SJSA1 (cell line): ENCODE results near the gene RAB26. TPM values are rescaled to one million over a fixed set of nuclear protein-coding genes. Genes with fewer than 3 reads are reported as not detected.

Experiments
- DNase-seq, 2 experiments: peaks; one replicate each; pipeline ENCODE4 v3.0.0-alpha.2; 2015 to 2020; ENCODE audit warnings: low spot score in 2 of 2, low read depth in 1 of 2
- H3K27ac ChIP-seq: fragments of 250-450 bp; sonication (Bioruptor Pico); 2 replicates; pipeline ENCODE4 v1.5.1; 2020; ENCODE audit warnings: mild to moderate bottlenecking, moderate library complexity
- H3K27me3 ChIP-seq: fragments of 250-450 bp; sonication (Bioruptor Pico); replicated peaks from 2 replicates; pipeline ENCODE4 v1.5.1; 2020; ENCODE audit warnings: mild to moderate bottlenecking, moderate library complexity
- H3K36me3 ChIP-seq: fragments of 250-450 bp; sonication (Bioruptor Pico); 2 replicates; pipeline ENCODE4 v1.5.1; 2020; ENCODE audit warnings: mild to moderate bottlenecking
- H3K4me1 ChIP-seq: fragments of 250-450 bp; sonication (Bioruptor Pico); replicated peaks from 2 replicates; pipeline ENCODE4 v1.6.1; 2021; ENCODE audit warnings: mild to moderate bottlenecking
- H3K4me3 ChIP-seq: fragments of 250-450 bp; sonication (Bioruptor Pico); 2 replicates; pipeline ENCODE4 v1.5.1; 2020; ENCODE audit warnings: mild to moderate bottlenecking
- H3K9me3 ChIP-seq: fragments of 250-450 bp; sonication (Bioruptor Pico); replicated peaks from 2 replicates; pipeline ENCODE4 v1.5.1; 2020; ENCODE audit warnings: mild to moderate bottlenecking
- total RNA-seq: library from RNA; depleted of rRNA; stranded (reverse); fragments of >200 nt; shearing (Covaris generic); gene quantifications from 2 replicates; pipeline ENCODE4 v1.2.3, GENCODE V29; 2014

RAB26 gene
- total RNA-seq, 1 experiment from 2014 or later, result 0.16 TPM

DNA sequence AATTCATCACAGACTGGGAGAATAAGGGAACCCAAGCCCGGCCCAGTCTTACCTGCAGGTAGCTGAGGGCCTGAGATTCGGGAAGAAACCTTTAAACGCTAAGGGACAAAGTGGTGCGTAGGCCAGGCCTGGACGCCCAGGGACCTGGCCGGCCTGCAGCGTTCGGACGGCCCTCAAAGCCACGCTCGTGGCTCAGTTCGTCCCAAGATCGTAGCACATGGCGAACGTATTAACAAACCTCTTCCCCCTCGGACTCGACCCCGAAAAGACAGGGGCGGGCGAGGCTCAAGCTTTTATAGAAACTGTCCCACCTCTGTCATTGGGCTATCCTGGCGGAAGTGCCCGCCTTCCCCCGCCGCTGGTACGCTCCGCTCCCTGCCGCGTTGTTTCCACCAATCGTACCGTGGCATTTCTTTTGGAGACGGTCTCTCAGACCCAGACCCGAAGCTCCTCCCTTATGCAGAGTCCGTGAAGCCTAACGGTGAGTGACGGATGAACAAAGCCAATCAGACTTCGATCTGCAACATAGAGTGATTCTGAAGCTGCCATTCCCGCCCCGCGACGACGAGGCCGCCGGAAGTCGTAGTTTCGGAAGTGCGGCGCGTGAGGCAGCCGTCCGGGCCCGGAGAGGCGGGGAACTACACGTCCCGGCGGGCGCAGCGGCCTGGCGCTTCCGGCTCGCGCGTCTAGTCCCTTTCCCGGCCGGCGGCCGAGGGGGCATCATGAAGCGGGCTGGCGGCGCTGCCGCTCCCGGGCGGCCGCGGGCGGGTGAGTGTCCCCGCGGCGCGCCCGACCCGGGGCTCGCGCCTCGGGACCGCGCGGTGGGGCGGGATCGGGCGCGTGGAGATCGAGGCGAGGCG, 6.9 kb downstream of the RAB26 start, which contains the start of gene TRAF7:
Gene TRAF7, plus strand, starts transcription at position 692 of the 860 bp plus-strand sequence. CDS start 8,139 bp downstream, outside the sequence.
- Histone ChIP-seq H3K9me3 (no peaks in the 10 kb centered on the region), H3K4me1 (peaks cover 35% of the 10 kb centered on the region), H3K36me3 (peaks cover 53% of the 10 kb centered on the region), H3K4me3 (peak within 1 kb of the TSS; percentile 64), H3K27ac (peak within 1 kb of the TSS; percentile 43), H3K27me3 (no peaks in the 10 kb centered on the region)
- peak; percentile 99 to 100 for DNase-seq

DNA sequence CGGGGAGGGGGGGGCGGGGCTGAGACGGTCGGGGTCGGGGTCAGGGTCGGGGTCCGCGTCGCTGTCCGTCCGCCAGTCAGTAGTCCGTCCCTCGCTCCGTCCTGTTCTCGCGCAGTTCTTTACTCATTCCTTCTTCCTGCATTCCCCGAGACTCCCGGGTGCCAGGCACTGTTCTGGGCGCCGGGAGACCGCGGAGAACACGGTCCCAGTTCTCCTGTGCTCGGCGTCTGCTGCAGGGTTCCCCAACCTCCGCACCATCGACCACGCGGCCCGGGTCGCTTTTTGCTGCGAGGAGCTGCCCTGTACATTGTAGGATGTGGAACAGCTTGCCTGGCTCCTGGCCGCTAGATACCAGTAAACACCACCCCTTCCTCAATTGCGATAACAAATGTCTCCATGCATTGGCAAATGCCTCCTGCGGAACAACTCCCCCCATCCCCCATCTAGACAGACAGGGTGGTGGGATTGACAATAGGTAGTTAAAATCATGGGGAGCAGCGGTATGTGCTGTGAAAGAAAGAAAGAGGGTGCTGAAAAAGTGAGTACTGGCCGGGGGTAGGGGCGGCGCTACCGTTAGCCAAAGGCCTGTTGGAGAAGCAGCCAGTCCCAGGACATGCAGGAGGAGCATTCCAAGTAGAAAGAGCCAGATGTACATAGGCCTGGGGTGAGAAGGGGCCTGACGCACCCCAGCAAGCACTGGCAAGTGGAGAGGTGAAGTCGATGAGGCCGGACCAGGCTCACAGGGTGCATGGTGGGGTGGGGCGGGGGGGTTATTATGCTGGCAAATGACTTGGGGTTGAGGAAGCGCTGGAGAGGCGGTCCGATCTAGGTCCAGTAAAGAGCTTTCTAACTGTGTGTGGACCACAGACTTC, 7.8 kb downstream of the RAB26 start:
- H3K4me1 ChIP-seq, result peaks cover 34% of the 10 kb centered on the region
- DNase-seq, result peak in 1 of 2 experiments; percentile 38
- H3K27me3 ChIP-seq, result no peaks in the 10 kb centered on the region
- H3K27ac ChIP-seq, result no peak overlapping the region
- peaks cover 46% of the 10 kb centered on the region for H3K36me3 ChIP-seq
- H3K4me3 ChIP-seq, result peak overlapping the region; percentile 64
- no peaks in the 10 kb centered on the region for H3K9me3 ChIP-seq

DNA sequence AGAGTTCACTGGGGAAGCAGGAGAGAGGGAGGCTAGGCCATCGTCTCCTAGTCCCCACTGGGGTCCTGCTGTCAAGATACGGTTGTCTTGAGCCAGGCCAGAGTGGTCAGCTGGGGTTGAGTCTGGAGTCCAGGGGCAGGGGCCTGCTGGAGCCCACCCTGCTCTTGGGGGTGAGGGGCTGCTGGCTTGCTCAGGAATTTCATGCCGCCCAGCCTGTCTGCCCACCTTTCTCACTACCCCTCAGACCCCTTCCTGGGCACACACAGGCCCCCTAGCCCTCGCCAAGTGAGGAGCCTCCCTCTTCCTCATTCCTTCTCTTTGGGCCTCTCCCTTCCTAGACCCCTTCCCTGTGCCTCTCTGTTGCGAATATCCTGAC, 8.4 kb downstream of the RAB26 start:
- H3K27ac ChIP-seq, result no peak overlapping the region
- no peak for DNase-seq
- H3K27me3 ChIP-seq, result no peaks in the 10 kb centered on the region
- H3K36me3 ChIP-seq, result peaks cover 40% of the 10 kb centered on the region
- H3K4me1 ChIP-seq, result peaks cover 28% of the 10 kb centered on the region
- H3K9me3 ChIP-seq, result no peaks in the 10 kb centered on the region
- H3K4me3 ChIP-seq, result peak overlapping the region; percentile 64

DNA sequence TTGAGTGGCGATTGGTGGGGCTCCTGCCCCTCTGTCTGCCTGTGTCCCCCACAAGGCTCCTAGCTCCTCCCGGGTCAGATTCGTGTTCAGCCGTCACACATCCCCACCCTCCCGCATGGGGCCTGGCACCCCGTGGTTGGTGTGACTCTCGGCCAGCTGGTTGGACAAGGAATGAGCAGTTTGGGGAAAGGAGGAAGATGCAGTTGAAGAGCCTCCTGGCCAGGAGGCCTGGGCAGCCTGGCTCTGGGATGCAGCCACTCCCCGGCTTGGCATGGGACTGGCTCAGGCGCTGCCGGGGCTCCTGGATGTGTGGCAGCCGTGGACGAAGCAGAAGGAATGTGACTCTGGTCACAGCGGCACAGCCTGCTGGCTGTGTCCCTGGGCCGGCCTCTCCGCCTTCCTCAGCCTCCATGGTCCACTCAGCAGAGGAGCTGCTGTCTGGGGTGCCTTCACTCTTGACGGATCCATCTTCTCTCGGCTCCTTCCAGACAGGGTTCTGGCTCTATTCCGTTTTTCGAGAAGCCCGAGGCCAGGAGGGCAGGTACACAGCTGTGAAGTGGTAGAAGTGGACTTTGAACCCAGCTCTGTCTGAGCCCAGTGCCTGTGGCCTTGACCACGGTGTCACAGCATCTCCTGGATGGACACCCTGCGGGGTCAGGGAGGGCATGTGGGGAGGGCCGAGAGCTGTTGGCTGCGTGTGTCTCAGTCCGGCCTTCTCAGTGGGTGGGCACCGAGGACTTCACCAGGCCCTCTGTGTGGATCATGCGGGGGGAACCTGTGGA, 9.2 kb downstream of the RAB26 start:
- Histone ChIP-seq H3K4me3 (no peak overlapping the region), H3K27ac (no peak overlapping the region)
- no peak for DNase-seq

DNA sequence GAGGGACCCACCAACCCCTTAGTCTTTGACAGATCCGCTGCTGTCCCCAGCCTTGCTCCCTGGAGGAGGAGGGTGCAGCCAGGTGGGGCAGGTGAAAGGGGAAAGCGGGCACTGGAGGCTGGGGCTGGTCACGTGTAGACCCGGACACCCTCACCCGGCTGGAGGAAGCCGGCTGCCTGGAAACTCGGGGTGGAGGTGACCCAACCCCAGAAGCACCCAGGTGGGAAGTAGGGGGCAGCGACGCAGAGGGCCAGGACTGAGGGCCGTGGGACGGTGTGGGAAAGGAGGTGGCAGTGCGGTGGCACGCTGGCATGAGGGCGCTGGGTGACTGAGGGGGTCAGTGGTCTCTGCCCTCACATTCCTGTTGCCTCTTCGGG, 9.8 kb downstream of the RAB26 start:
- DNase-seq, result no peak
- Histone ChIP-seq H3K27me3 (no peaks in the 10 kb centered on the region), H3K9me3 (no peaks in the 10 kb centered on the region), H3K4me3 (no peak overlapping the region), H3K27ac (no peak overlapping the region), H3K36me3 (peaks cover 27% of the 10 kb centered on the region), H3K4me1 (peaks cover 18% of the 10 kb centered on the region)

More for the DNA sequence above, 9.2 kb downstream of the RAB26 start:
- Histone ChIP-seq H3K36me3 (peaks cover 32% of the 10 kb centered on the region), H3K9me3 (no peaks in the 10 kb centered on the region), H3K27me3 (no peaks in the 10 kb centered on the region), H3K4me1 (peaks cover 23% of the 10 kb centered on the region)

DNA sequence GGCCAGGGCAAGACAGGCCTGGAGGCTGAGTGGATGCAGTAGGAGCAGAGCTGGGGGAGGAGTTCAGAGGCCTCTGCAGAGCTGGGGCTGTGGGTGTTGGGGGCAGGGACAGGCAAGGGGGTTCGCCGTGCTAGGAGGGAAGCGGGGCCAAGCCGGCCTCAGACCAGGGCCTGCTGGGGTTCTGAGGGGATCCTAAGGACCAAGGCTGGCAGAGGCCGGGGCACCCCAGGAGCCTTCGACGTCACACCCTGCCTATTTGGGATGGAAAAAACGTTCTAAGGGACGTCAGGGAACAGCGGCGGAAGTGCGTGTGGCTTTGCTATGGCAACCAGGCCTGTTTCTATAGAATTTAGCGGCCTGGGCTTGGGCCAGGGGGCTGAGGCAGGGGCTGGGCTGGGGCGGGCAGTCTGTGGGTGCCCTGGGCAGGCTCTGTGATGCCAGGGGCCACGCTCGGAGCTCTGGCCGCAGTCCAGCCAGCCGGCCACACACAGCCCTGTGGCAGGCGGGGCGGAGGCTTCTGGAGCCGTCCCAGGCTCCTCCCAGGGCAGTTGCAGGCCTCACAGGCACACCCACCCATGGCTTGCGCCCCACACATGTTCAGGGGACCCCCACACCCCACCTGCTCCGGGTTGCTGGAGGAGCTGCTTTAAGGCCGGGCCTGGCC, 10.9 kb downstream of the RAB26 start:
- Histone ChIP-seq H3K36me3 (peaks cover 21% of the 10 kb centered on the region), H3K27me3 (no peaks in the 10 kb centered on the region), H3K4me1 (peaks cover 7% of the 10 kb centered on the region), H3K9me3 (no peaks in the 10 kb centered on the region), H3K4me3 (no peak overlapping the region), H3K27ac (no peak overlapping the region)
- no peak for DNase-seq

DNA sequence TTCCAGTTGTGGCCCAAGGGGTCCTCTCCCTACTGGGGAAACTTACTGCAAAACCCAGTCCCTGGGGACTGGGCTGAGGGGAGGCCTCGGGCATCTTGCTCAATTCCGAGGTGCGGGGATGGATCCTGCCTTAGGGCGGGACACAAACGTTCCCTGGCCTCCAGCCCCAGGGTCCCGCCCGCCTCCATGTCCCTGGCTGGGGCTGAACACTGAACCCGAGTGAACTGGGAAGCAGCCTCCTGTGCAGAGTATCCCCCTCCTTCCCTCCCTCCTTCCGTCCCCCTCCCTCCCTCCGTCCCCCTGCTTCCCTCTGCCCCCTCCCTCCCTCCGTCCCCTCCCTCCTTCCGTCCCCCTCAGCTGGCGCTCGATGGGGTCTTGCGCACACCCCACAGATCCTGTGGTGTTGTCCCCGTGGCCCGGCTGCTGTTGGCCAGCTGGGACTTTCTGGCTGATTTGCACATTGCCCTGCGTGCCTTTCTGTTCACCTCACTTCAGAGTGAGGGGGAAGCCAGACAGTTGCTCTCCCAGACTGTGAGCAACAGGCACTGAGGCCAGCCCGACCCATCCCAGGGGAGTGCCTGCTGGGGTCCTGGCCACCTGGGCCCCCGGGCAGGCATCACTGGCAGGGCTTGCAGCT, 12.6 kb downstream of the RAB26 start:
- Histone ChIP-seq H3K27me3 (no peaks in the 10 kb centered on the region), H3K9me3 (no peaks in the 10 kb centered on the region), H3K27ac (no peak overlapping the region), H3K4me1 (peaks cover 7% of the 10 kb centered on the region), H3K4me3 (no peak overlapping the region), H3K36me3 (peaks cover 17% of the 10 kb centered on the region)
- no peak for DNase-seq

DNA sequence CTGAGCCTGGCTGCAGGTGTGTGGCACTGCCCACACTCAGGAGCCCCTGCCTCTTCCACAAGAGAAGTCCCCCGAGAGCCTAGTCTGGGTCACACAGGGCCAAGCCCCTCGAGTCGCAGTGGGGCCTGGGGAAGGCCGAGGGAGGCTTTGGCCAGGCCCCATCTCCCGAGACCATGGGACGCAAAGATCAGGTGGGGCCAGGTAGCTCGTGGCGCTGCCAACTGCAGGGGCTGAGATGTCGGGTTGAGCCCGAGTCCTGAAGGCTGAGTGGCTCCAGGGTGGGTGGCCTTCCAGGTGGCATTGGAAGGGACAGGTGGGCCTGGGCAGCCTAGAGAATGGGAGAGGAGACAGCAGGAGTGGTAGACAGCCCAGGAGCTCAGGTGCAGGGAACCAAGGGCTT, 13.5 kb downstream of the RAB26 start:
- H3K9me3 ChIP-seq, result no peaks in the 10 kb centered on the region
- H3K27ac ChIP-seq, result no peak overlapping the region
- peaks cover 25% of the 10 kb centered on the region for H3K36me3 ChIP-seq
- peaks cover 3% of the 10 kb centered on the region for H3K4me1 ChIP-seq
- no peaks in the 10 kb centered on the region for H3K27me3 ChIP-seq
- DNase-seq, result no peak
- H3K4me3 ChIP-seq, result no peak overlapping the region

DNA sequence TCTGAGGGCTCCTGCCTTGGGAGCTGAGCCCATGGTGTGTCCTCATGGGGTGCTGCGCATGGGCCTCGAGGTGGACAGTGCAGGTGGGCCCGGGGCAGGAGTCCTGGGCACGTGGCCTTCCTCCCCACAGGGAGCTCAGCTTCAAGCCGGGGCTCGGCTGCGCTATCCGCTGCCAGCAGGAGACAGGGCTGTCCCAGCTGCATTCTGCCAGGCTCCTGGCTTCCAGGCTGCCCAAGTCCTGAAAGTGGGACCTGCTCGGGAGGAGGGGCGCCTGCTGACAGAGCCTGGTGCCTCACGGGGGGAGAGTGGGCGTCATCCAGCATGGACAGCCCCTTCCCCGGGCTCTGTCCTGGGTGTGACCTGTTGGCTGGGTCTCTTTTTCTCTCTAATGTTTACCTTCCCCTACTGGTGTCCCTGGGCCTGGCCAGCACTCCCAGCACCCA, 14.3 kb downstream of the RAB26 start:
- no peak overlapping the region for H3K4me3 ChIP-seq
- no peaks in the 10 kb centered on the region for H3K4me1 ChIP-seq
- peaks cover 33% of the 10 kb centered on the region for H3K36me3 ChIP-seq
- no peaks in the 10 kb centered on the region for H3K27me3 ChIP-seq
- no peak overlapping the region for H3K27ac ChIP-seq
- no peaks in the 10 kb centered on the region for H3K9me3 ChIP-seq
- no peak for DNase-seq

DNA sequence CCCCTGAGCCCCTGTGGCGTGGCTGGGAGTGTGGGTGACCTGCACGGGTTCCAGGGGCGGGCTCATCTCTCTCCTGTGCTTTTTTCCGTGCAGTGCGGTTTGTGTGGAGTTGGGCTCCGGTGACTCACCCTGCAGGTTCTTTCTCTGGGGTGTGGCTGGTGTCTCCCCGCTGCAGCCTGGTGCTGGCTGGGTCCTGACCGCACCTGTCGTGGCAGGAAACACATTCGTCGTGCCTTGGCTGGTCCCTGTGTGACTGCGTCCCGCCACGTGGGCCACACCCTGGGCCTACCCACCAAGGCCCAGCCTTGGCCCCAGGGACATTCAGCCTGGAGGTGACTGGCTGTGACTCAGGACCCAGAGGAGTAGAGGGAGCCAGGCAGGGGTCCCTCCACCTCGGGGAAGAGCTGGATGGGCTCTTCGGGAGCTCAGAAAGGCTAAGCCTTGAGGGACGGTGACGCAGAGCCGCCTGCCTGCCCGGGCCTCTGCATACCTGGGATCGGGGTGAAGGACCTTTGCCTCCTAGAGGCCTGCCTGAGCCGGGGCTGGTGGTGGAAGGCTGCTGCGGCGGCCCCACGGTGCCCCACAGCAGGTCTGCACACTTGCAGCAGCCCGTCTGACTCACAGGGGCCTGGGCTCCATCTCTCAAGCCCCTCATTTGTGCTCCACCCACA, 14.9 kb downstream of the RAB26 start:
- Histone ChIP-seq H3K27ac (no peak overlapping the region), H3K27me3 (no peaks in the 10 kb centered on the region), H3K36me3 (peaks cover 33% of the 10 kb centered on the region), H3K4me3 (no peak overlapping the region), H3K9me3 (no peaks in the 10 kb centered on the region), H3K4me1 (no peaks in the 10 kb centered on the region)
- no peak for DNase-seq

DNA sequence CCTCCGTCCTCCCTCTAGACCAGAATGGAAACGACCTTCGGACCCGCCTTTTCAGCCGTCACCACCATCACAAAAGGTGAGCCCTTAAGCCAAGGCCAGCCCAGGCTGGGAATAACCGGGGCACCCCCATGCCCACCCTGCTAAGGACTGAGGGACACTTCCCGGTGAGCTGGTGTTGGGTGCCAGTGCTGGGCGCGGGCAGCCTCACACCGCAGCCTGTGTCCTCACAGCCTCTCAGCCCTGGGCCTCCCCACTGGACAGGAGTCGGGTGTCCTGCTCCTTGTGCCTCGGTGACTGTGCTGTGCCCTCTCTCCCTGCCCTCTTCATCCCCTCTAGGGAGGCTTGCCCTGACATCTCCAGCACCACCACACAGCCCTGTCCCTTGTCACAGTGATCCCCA, 17.4 kb downstream of the RAB26 start:
- H3K4me1 ChIP-seq, result no peaks in the 10 kb centered on the region
- DNase-seq, result no peak
- no peak overlapping the region for H3K4me3 ChIP-seq
- no peaks in the 10 kb centered on the region for H3K9me3 ChIP-seq
- peaks cover 50% of the 10 kb centered on the region for H3K36me3 ChIP-seq
- no peaks in the 10 kb centered on the region for H3K27me3 ChIP-seq
- H3K27ac ChIP-seq, result no peak overlapping the region

DNA sequence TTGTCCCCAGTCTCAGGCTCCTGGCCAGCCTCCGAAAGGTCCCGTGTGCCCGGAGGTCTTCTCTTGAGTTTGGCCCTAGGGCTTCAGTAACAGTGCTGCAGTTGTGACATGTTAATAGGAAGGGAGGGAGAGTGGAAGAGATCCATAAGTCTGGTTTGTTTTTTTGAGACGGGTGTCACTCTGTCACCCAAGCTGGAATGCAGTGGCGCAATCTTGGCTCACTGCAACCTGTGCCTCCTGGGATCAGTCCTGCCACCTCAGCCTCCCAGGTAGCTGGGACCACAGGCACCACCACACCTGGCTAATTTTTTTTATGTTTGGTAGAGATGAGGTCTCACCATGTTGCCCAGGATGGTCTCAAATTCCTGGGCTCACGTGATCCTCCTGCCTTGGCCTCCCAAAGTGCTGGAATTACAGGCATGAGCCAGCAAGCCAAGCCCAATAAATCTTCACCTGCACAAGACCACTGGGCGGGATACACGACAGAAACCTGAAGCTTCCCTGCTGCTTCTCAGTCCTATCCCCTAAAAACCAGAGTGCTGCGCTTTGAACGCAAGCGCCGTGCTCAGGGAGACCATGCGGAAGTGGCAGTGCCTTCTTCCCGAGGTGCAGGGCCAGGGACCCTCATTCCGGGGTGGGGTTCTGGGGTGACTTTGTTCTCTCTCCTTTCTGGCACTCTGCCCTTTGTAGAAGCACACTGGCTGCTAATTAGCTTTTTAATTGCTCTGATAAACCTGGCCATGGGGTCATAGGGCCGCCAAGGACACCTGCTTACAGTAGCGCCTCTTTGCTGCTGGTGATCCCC, 18.0 kb downstream of the RAB26 start:
- H3K4me3 ChIP-seq, result no peak overlapping the region
- H3K27me3 ChIP-seq, result no peaks in the 10 kb centered on the region
- H3K9me3 ChIP-seq, result no peaks in the 10 kb centered on the region
- H3K36me3 ChIP-seq, result peaks cover 56% of the 10 kb centered on the region
- no peak overlapping the region for H3K27ac ChIP-seq
- H3K4me1 ChIP-seq, result no peaks in the 10 kb centered on the region
- DNase-seq, result no peak
